Heart right ventricle (tissue), 16 donors: ENCODE data around the gene MAPKAP1. TPM values are rescaled to one million over a fixed set of nuclear protein-coding genes. Genes with fewer than 3 reads are reported as not detected.

Source experiments
- ATAC-seq, 8 donors: fragments of 200-7000 bp; cut with Tn5 transposase; one replicate each; pipeline ENCODE4 v1.9.1; 2020; ENCODE audit warnings: mild to moderate bottlenecking in 8 of 8, moderate library complexity in 8 of 8, moderate number of reproducible peaks in 1 of 8
- DNase-seq, 2 donors: peaks; one replicate each; pipeline ENCODE4 v3.0.0-alpha.2; 2020
- H3K27ac ChIP-seq, 10 donors: fragments of 200-600 bp; sonication (generic) in 2 of 10; one replicate each; pipeline versions ENCODE4 v1.5.0 to v1.8.0; 2020 to 2022; ENCODE audit warnings: mild to moderate bottlenecking in 3 of 10
- H3K27me3 ChIP-seq, 7 donors: fragments of 200-600 bp; one replicate each; pipeline ENCODE4 v1.8.0; 2021 to 2022; ENCODE audit warnings: mild to moderate bottlenecking in 2 of 7
- H3K36me3 ChIP-seq, 9 donors: fragments of 200-600 bp; sonication (generic) in 1 of 9; one replicate each; pipeline versions ENCODE4 v1.5.0 to v1.8.0; 2020 to 2022; ENCODE audit warnings: mild to moderate bottlenecking in 2 of 9
- H3K4me1 ChIP-seq, 9 donors: fragments of 200-600 bp; sonication (generic) in 1 of 9; one replicate each; pipeline versions ENCODE4 v1.5.0 to v1.8.0; 2020 to 2022; ENCODE audit warnings: mild to moderate bottlenecking in 4 of 9
- H3K4me3 ChIP-seq, 10 donors: fragments of 200-600 bp; sonication (generic) in 2 of 10; one replicate each; pipeline versions ENCODE4 v1.5.0 to v1.8.0; 2020 to 2022; ENCODE audit warnings: mild to moderate bottlenecking in 7 of 10, moderate library complexity in 2 of 10
- H3K9me3 ChIP-seq, 11 donors: fragments of 200-600 bp in 10 of 11; sonication (generic) in 2 of 11; one replicate each; pipeline versions ENCODE4 v1.5.0 to v1.8.0; 2013 to 2022; ENCODE audit warnings: mild to moderate bottlenecking in 2 of 11, control low read depth in 1 of 11, moderate library complexity in 1 of 11
- CTCF ChIP-seq, 9 donors: fragments of 200-600 bp; sonication (generic) in 2 of 9; IDR thresholded peaks; one replicate each; pipeline versions ENCODE4 v1.5.0 to v1.8.0; 2021 to 2022; ENCODE audit warnings: antibody characterized with exemption in 9 of 9, mild to moderate bottlenecking in 5 of 9, moderate library complexity in 1 of 9
- WGBS, 2 donors: extraction: QIAGEN DNeasy Blood & Tissue Kit; methylation state at CpG; one replicate each; pipeline ENCODE4 v1.1.7; 2013; ENCODE audit warnings: inconsistent platforms in 1 of 2; 5-methylcytosine and 5-hydroxymethylcytosine counted together
- intact Hi-C, 10 donors: fragments of 100-400 bp; cut with DNase I; formaldehyde crosslinking; loops; one replicate each; pipeline versions ENCODE4 v1.11.1 to v1.14.2; 2022
- polyA plus RNA-seq, 2 donors: library from polyadenylated mRNA; stranded (reverse); fragments of 200-250 nt; gene quantifications; one replicate each; pipeline ENCODE4 v1.2.3, GENCODE V29; 2013
- total RNA-seq, 10 donors: library from RNA; stranded (reverse); fragmentation: NEBNext Ultra II Directional in 3 of 10; extraction: Animal tissue kit (Norgen Biotek cat#: 25700) in 3 of 10; gene quantifications; one replicate each; pipeline versions ENCODE4 v1.2.1 to v1.2.4, GENCODE V29; 2021 to 2023
- donor health status: Arrhythmogenic right ventricular cardiomyopathy.
- donor health status: ischemic (EF 13 %, LVEDD 7.1; RV severe dilation, severe dysfunction).
- donor health status: healthy with polysubstance abuse.
- donor health status: DM: no; HTN: yes; CAD: no.
- donor health status: DM: no; HTN: no; CAD: no.
- donor health status: ischemic (EF 25% LVEDD 6.9; RV normal size, moderate dysfunction).
- donor health status: ischemic (EF 25% LVEDD 5.7; RV mildly dilated, moderate dysfunction).
- donor health status: healthy.
- donor health status: DM: yes; HTN: yes; CAD: no.
- donor health status: Ischemic cardiomyopathy.
- donor health status: ischemic (EF 35%, LVEDD 5.7; RV mildly dilated, moderate dysfunction).
- donor health status: nonischemic (EF 11% LVEDD 7.7; RV severe dilation, severe dysfunction).
- donor health status: DM: yes; HTN: yes; CAD: no.
- donor health status: PGD.
- donor health status: ischemic (EF 29% LVEDD 5.4; RV normal size, mild dysfunction).
- donor health status: nonischemic (EF 23%, LVEDD 6.1; RV moderate dilation, normal function).

MAPKAP1 gene
- total and polyA plus RNA-seq, 12 donors, result 102 to 143 (median 116) TPM

- no peak for ATAC-seq
Measured at GRCh38 chr9:125612616-125613015, 94.4 kb downstream of the MAPKAP1 start.

GRCh38 chr9:125611121-125611765, 95.8 kb downstream of the MAPKAP1 start:
- peaks cover 0 to 32% (median 16%) of the 10 kb centered on the region in 9 donors for H3K4me1 ChIP-seq
- no peak overlapping the region for H3K4me3 ChIP-seq
- TF ChIP-seq CTCF (IDR thresholded peaks at IDR 0.05), result no peak
- no peaks in the 10 kb centered on the region for H3K36me3 ChIP-seq
- DNase-seq (no peak), ATAC-seq (no peak)
- H3K27me3 ChIP-seq, result no peaks in the 10 kb centered on the region
- WGBS, 2 donors, result 99% methylated on average over 2 of the region's 2 CpGs
- intact Hi-C loops, result no loop called here
- H3K9me3 ChIP-seq, result peaks cover 0 to 4% (median 0%) of the 10 kb centered on the region in 11 donors
- H3K27ac ChIP-seq, result no peak overlapping the region

More at GRCh38 chr9:125612616-125613015, 94.4 kb downstream of the MAPKAP1 start:
- Histone ChIP-seq H3K4me3 (no peak overlapping the region), H3K36me3 (no peaks in the 10 kb centered on the region), H3K27ac (no peak overlapping the region), H3K9me3 (peaks cover 0 to 4% (median 0%) of the 10 kb centered on the region in 11 donors), H3K4me1 (peaks cover 0 to 32% (median 16%) of the 10 kb centered on the region in 9 donors), H3K27me3 (no peaks in the 10 kb centered on the region)
- TF ChIP-seq CTCF (IDR thresholded peaks at IDR 0.05), result no peak
- intact Hi-C loops, result no loop called here
- DNase-seq, result no peak

GRCh38 chr9:125609744-125610143, 97.3 kb downstream of the MAPKAP1 start:
- TF ChIP-seq CTCF (IDR thresholded peaks at IDR 0.05), result no peak
- no peak overlapping the region for H3K4me3 ChIP-seq
- H3K27me3 ChIP-seq, result no peaks in the 10 kb centered on the region
- peaks cover 0 to 32% (median 16%) of the 10 kb centered on the region in 9 donors for H3K4me1 ChIP-seq
- intact Hi-C loops, result no loop called here
- H3K36me3 ChIP-seq, result no peaks in the 10 kb centered on the region
- H3K9me3 ChIP-seq, result peaks cover 0 to 4% (median 0%) of the 10 kb centered on the region in 11 donors
- 95 to 96% methylated on average over 1 of the region's 1 CpG for WGBS, 2 donors
- DNase-seq, result no peak
- ATAC-seq, result no peak
- H3K27ac ChIP-seq, result no peak overlapping the region

- H3K27me3 ChIP-seq, result no peaks in the 10 kb centered on the region
- H3K36me3 ChIP-seq, result no peaks in the 10 kb centered on the region
- intact Hi-C loops, result no loop called here
- ATAC-seq (peak in 5 of 8 donors; percentile 35 to 68 (median 53)), DNase-seq (no peak)
- no peak overlapping the region for H3K4me3 ChIP-seq
- no peak for TF ChIP-seq CTCF (IDR thresholded peaks at IDR 0.05)
- no peak overlapping the region for H3K27ac ChIP-seq
- 44 to 48% methylated on average over 10 of the region's 10 CpGs for WGBS, 2 donors
- peaks cover 0 to 30% (median 16%) of the 10 kb centered on the region in 9 donors for H3K4me1 ChIP-seq
- peaks cover 0 to 4% (median 0%) of the 10 kb centered on the region in 11 donors for H3K9me3 ChIP-seq
Measured at GRCh38 chr9:125608489-125609224, 98.4 kb downstream of the MAPKAP1 start.
